Keratinocyte (primary cell): ENCODE measurements around the gene CCL26. TPM values are rescaled to one million over a fixed set of nuclear protein-coding genes. Genes with fewer than 3 reads are reported as not detected.

Experiments
- DNase-seq: peaks from one replicate; pipeline ENCODE4 v3.0.0-alpha.2; 2011; ENCODE audit warnings: low read depth, missing footprints, low spot score
- FAIRE-seq: peaks from 2 replicates; lab custom pipeline; 2011; peaks lifted over from hg19 to GRCh38; lab: Jason Lieb, UNC
- H2AFZ ChIP-seq: 2 replicates; pipeline ENCODE4 v1.6.0; 2012; ENCODE audit warnings: low read length, control low read depth, inconsistent platforms; ENCODE audit not compliant: control insufficient read depth
- H3K27ac ChIP-seq: 2 replicates; pipeline ENCODE4 v1.5.1; 2011; ENCODE audit warnings: low read length; ENCODE audit not compliant: control insufficient read depth, insufficient read depth
- H3K27me3 ChIP-seq: 3 replicates; pipeline ENCODE4 v1.6.0; 2011; ENCODE audit warnings: low read length; ENCODE audit not compliant: control insufficient read depth, insufficient read depth; ENCODE audit errors: extremely low read depth
- H3K36me3 ChIP-seq, 2 experiments: 2 replicates in 1 of 2; 3 replicates in 1 of 2; pipeline ENCODE4 v1.5.1; 2011; ENCODE audit warnings: low read length in 2 of 2, mild to moderate bottlenecking in 1 of 2; ENCODE audit not compliant: control insufficient read depth in 2 of 2, insufficient read depth in 2 of 2; ENCODE audit errors: extremely low read depth in 1 of 2
- H3K4me1 ChIP-seq: 3 replicates; pipeline ENCODE4 v1.5.1; 2011; ENCODE audit warnings: low read length; ENCODE audit not compliant: control insufficient read depth, insufficient read depth; ENCODE audit errors: extremely low read depth
- H3K4me2 ChIP-seq: 3 replicates; pipeline ENCODE4 v1.6.0; 2011; ENCODE audit warnings: low read depth, low read length; ENCODE audit not compliant: control insufficient read depth, insufficient read depth; ENCODE audit errors: extremely low read depth
- H3K4me3 ChIP-seq, 3 experiments: fragments of 200-600 bp in 1 of 3; sonication (generic) in 1 of 3; 2 replicates in 2 of 3; 3 replicates in 1 of 3; pipeline ENCODE4 v1.5.1; 2011 to 2016; ENCODE audit warnings: low read length in 3 of 3, mild to moderate bottlenecking in 3 of 3, control low read depth in 2 of 3, inconsistent platforms in 1 of 3, low read depth in 1 of 3, mixed read lengths in 1 of 3, mixed run types in 1 of 3, moderate library complexity in 1 of 3; ENCODE audit not compliant: control insufficient read depth in 2 of 3, insufficient read depth in 2 of 3; ENCODE audit errors: extremely low read depth in 1 of 3
- H3K79me2 ChIP-seq: 2 replicates; pipeline ENCODE4 v1.6.0; 2012; ENCODE audit warnings: low read length; ENCODE audit not compliant: control insufficient read depth, insufficient read depth
- H3K9ac ChIP-seq: 3 replicates; pipeline ENCODE4 v1.6.0; 2011; ENCODE audit warnings: low read length; ENCODE audit not compliant: control insufficient read depth, insufficient read depth; ENCODE audit errors: extremely low read depth
- H3K9me1 ChIP-seq: 3 replicates; pipeline ENCODE4 v1.6.0; 2011; ENCODE audit warnings: low read length; ENCODE audit not compliant: control insufficient read depth, insufficient read depth; ENCODE audit errors: extremely low read depth
- H3K9me3 ChIP-seq: 2 replicates; pipeline ENCODE4 v1.5.1; 2012; ENCODE audit warnings: low read depth, low read length; ENCODE audit not compliant: control insufficient read depth
- H4K20me1 ChIP-seq: 3 replicates; pipeline ENCODE4 v1.6.0; 2011; ENCODE audit warnings: low read length; ENCODE audit not compliant: control insufficient read depth, insufficient read depth; ENCODE audit errors: extremely low read depth
- CTCF ChIP-seq, 3 experiments: IDR thresholded peaks in 1 of 3; conservative IDR thresholded peaks in 1 of 3; optimal IDR thresholded peaks in 1 of 3; 2 replicates in 2 of 3; 3 replicates in 1 of 3; pipeline versions ENCODE3 to v1.5.1; 2011; ENCODE audit warnings: low read length in 3 of 3, mild to moderate bottlenecking in 3 of 3, moderate library complexity in 2 of 3, control low read depth in 1 of 3, inconsistent platforms in 1 of 3; ENCODE audit not compliant: insufficient read depth in 2 of 3; ENCODE audit errors: extremely low read depth in 1 of 3
- EZH2 ChIP-seq: IDR thresholded peaks from one replicate; pipeline ENCODE4 v1.6.1; 2012; ENCODE audit warnings: inconsistent platforms, mild to moderate bottlenecking, low read length, moderate library complexity
- dilution Hi-C: fragments of 300-500 bp; cut with MboI; formaldehyde crosslinking; loops from one replicate; pipeline ENCODE4 v1.7.0; 2020; ENCODE audit warnings: low sequenced_read_pairs; ENCODE audit not compliant: extremely low pct_ligation_motif_present
- polyA plus RNA-seq, 5 experiments: library from polyadenylated mRNA; depleted of rRNA in 3 of 5; stranded (reverse) in 3 of 5; stranded (forward) in 1 of 5; unstranded in 1 of 5; fragments of >200 nt; gene quantifications; 1 replicate in 1 of 5; 2 replicates in 3 of 5; 3 replicates in 1 of 5; pipeline versions ENCODE4 v1.2.1 to v1.2.3, GENCODE V29; 2011 to 2012; ENCODE audit warnings: missing spikeins in 2 of 5, low read depth in 1 of 5, low replicate concordance in 1 of 5

The CCL26 gene
- polyA plus RNA-seq, 1 donor (not counting 4 experiments of a cell fraction or from before 2014, with no cell fraction given): not detected

GRCh38 chr7:75814407-75814947, 42.5 kb upstream of the CCL26 start:
- DNase-seq (no peak), FAIRE-seq (no peak)
- no peak overlapping the region for H3K9ac ChIP-seq
- H3K79me2 ChIP-seq: no peaks in the 10 kb centered on the region
- H3K4me1 ChIP-seq: no peaks in the 10 kb centered on the region
- H3K4me2 ChIP-seq: no peak overlapping the region
- no peaks in the 10 kb centered on the region for H3K36me3 ChIP-seq
- no peaks in the 10 kb centered on the region for H3K9me1 ChIP-seq
- H3K4me3 ChIP-seq: no peak overlapping the region
- peaks cover 5% of the 10 kb centered on the region for H3K27me3 ChIP-seq
- dilution Hi-C loops: no loop called here
- H3K9me3 ChIP-seq: no peaks in the 10 kb centered on the region
- TF ChIP-seq CTCF (optimal IDR thresholded peaks at IDR 0.05 in 1 of 3, IDR thresholded peaks at IDR 0.05 in 1 of 3, conservative IDR thresholded peaks at IDR 0.05 in 1 of 3; ENCODE audit: extremely low read depth in 1 of 3, insufficient read depth in 2 of 3, low read length in 3 of 3) (no peak), EZH2 (no peak)
- no peak overlapping the region for H3K27ac ChIP-seq
- no peaks in the 10 kb centered on the region for H4K20me1 ChIP-seq
- H2AFZ ChIP-seq: no peak overlapping the region

- Histone ChIP-seq H3K9ac (no peak within 1 kb of the TSS), H3K9me1 (no peaks in the 10 kb centered on the region), H3K27me3 (peaks cover 5% of the 10 kb centered on the region), H3K79me2 (no peaks in the 10 kb centered on the region), H3K36me3 (no peaks in the 10 kb centered on the region), H3K27ac (no peak within 1 kb of the TSS), H2AFZ (no peak within 1 kb of the TSS), H3K9me3 (no peaks in the 10 kb centered on the region), H4K20me1 (no peaks in the 10 kb centered on the region), H3K4me2 (no peak within 1 kb of the TSS), H3K4me1 (no peaks in the 10 kb centered on the region), H3K4me3 (no peak within 1 kb of the TSS)
- dilution Hi-C loops: no loop called here
- no peak for TF ChIP-seq EZH2
- no peak for TF ChIP-seq CTCF (optimal IDR thresholded peaks at IDR 0.05 in 1 of 3, IDR thresholded peaks at IDR 0.05 in 1 of 3, conservative IDR thresholded peaks at IDR 0.05 in 1 of 3; ENCODE audit: extremely low read depth in 1 of 3, insufficient read depth in 2 of 3, low read length in 3 of 3)
- FAIRE-seq (no peak), DNase-seq (no peak)
These were observed 41.8 kb upstream of the CCL26 start, which contains the start of gene CCL24 for GRCh38 chr7:75813781-75814236. CCL24 (minus strand) TSS chr7:75813806; CDS start chr7:75813715, 91 bp downstream.
